ENCODE data around the gene SECISBP2. TPM values are rescaled to one million over a fixed set of nuclear protein-coding genes. Genes with fewer than 3 reads are reported as not detected.
A peak's percentile ranks its signal among the peaks of the same experiment; 100 is the strongest.

The SECISBP2 gene
- total RNA-seq, 1 donor from 2014 or later: 32.3 TPM

DNA sequence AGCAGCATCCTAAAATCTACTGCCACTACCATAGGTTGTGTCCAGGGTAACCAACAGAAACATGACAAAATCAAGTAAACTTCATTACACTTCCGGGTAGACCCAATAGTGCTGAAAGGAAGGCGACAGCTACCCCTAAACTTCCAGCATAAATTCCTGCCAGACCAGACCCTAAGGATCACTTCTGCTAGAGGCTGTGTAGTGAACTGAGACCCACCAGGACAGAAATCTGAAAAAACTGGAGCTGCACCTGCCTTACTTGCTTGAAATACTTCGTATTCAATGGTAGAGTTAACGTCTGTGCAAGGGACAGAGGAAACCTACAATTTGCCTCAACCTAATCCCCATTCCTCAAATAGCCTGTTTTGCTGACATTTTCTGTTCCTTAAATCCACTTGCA, 1.0 kb upstream of the SECISBP2 start:
- peak overlapping the region; percentile 72 for H3K4me3 ChIP-seq (ENCODE audit: low read depth, low read length)
- TF ChIP-seq, protein P1, sequence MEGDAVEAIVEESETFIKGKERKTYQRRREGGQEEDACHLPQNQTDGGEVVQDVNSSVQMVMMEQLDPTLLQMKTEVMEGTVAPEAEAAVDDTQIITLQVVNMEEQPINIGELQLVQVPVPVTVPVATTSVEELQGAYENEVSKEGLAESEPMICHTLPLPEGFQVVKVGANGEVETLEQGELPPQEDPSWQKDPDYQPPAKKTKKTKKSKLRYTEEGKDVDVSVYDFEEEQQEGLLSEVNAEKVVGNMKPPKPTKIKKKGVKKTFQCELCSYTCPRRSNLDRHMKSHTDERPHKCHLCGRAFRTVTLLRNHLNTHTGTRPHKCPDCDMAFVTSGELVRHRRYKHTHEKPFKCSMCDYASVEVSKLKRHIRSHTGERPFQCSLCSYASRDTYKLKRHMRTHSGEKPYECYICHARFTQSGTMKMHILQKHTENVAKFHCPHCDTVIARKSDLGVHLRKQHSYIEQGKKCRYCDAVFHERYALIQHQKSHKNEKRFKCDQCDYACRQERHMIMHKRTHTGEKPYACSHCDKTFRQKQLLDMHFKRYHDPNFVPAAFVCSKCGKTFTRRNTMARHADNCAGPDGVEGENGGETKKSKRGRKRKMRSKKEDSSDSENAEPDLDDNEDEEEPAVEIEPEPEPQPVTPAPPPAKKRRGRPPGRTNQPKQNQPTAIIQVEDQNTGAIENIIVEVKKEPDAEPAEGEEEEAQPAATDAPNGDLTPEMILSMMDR (conservative IDR thresholded peaks at IDR 0.05; ENCODE audit: low read depth, low read length): no peak
- no peak for DNase-seq (ENCODE audit: low read depth)

DNA sequence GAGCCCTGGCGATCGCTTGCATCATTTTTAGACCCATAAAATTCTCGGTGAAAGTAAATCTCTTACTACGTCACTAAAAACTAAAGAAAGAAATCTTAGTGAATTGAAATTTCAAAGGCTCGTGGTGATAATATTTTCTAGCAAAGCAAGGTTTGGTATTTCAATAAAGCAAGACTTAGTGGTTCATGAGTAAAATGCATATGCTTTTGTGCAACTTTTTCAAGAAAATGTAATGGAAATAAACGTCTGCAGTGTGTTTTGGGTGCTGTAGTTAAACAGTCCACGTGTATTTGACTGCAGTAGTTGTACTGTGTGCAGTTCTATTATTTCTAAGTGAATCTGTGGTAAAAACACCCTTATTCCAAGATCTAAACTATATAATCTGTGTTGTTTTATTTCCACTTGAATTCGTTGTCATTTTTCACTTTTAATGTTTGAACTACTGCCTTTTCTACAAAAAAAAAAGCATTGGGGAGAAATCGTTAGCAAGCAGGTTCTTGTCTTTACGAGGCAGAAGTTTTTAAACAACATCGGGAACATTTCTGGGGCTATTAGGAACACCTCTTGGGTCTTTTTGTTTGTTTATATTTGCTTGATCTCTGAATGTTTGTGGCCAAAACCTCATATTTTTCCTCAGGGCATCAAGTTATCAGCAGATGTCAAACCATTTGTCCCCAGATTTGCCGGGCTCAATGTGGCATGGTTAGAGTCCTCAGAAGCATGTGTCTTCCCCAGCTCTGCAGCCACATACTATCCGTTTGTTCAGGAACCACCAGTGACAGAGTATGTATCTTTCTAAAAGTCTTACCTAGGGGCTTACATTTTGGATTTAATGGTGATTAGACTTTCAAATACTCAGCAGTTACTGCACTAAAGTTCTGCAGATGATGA, 960 bp downstream of the SECISBP2 start:
- no peak for DNase-seq (ENCODE audit: low read depth)
- H3K4me3 ChIP-seq (ENCODE audit: low read depth, low read length): peak overlapping the region; percentile 72
- TF ChIP-seq, protein P1 (conservative IDR thresholded peaks at IDR 0.05; ENCODE audit: low read depth, low read length): peak; percentile 80

DNA sequence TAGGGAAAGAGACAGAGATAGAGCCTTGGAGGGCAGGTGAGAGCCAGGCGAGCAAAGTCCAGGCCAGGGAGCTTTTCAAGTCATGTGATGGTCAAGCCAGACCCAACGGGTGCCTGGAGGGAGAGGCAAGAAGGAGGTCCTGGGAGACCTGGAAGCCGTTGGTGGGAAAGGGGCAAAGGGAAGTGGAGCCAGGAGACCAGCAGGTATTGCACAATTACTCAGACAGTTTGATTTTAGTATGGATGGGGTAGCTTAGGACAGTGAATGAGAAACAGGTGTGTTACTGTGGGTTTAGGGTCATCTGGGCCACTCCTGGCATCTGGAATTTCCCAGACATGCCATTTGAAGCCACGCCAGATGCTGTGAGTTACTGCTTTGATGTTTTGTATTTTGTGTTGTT, 5.1 kb downstream of the SECISBP2 start:
- H3K4me3 ChIP-seq (ENCODE audit: low read depth, low read length): no peak overlapping the region
- TF ChIP-seq, protein P1 (conservative IDR thresholded peaks at IDR 0.05; ENCODE audit: low read depth, low read length): no peak
- no peak for DNase-seq (ENCODE audit: low read depth)

DNA sequence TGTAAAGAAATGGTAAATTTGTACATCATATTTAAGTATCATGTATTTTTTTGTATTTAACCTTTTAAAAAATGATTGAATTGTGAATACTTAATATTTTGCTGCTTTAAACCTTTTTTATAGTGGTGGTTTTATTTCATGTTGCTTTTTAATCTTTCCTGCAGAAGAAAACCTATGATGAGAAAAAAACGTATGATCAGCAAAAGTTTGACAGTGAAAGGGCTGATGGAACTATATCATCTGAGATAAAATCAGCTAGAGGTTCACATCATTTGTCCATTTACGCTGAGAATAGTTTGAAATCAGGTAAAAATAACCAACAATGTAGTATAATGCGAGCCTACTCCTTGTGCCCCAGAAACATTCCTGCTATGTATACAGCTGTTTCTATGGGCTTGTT, 7.4 kb downstream of the SECISBP2 start:
- TF ChIP-seq, protein P1 (conservative IDR thresholded peaks at IDR 0.05; ENCODE audit: low read depth, low read length): no peak
- DNase-seq (ENCODE audit: low read depth): no peak
- no peak overlapping the region for H3K4me3 ChIP-seq (ENCODE audit: low read depth, low read length)

- no peak overlapping the region for H3K4me3 ChIP-seq (ENCODE audit: low read depth, low read length)
- TF ChIP-seq, protein P1 (conservative IDR thresholded peaks at IDR 0.05; ENCODE audit: low read depth, low read length): no peak
- no peak for DNase-seq (ENCODE audit: low read depth)
These were observed 9.8 kb downstream of the SECISBP2 start for GRCh38 chr9:89328064-89328463.

- TF ChIP-seq, protein P1 (conservative IDR thresholded peaks at IDR 0.05; ENCODE audit: low read depth, low read length): no peak
- no peak overlapping the region for H3K4me3 ChIP-seq (ENCODE audit: low read depth, low read length)
- DNase-seq (ENCODE audit: low read depth): no peak
These were observed 11.6 kb downstream of the SECISBP2 start for GRCh38 chr9:89329917-89330316.

- TF ChIP-seq, protein P1 (conservative IDR thresholded peaks at IDR 0.05; ENCODE audit: low read depth, low read length): no peak
- H3K4me3 ChIP-seq (ENCODE audit: low read depth, low read length): no peak overlapping the region
- DNase-seq (ENCODE audit: low read depth): no peak
These were observed 12.2 kb downstream of the SECISBP2 start for GRCh38 chr9:89330513-89330912.
